HG02970 (cell line): ENCODE data around the gene KMT2C.
"Not testable (repeated sequence)": the region's sequence is repeated elsewhere in the genome, so short reads cannot be mapped to it uniquely, and the experiment has no call there.

Source experiments
- ATAC-seq: cut with Tn5 transposase; IDR thresholded peaks from one replicate; pipeline ENCODE4 v1.9.1; 2021; ENCODE audit warnings: mild to moderate bottlenecking, moderate library complexity, moderate number of reproducible peaks; ENCODE audit not compliant: unreplicated experiment, low FRiP score

KMT2C gene

GRCh38 chr7:152329469-152329868 lies 106.3 kb downstream of the KMT2C start:
- no peak for ATAC-seq

GRCh38 chr7:152328234-152328633 lies 107.6 kb downstream of the KMT2C start:
- ATAC-seq: no peak

- ATAC-seq: no peak
These were observed 120.0 kb downstream of the KMT2C start for GRCh38 chr7:152315845-152316244.

GRCh38 chr7:152313831-152314604 lies 121.8 kb downstream of the KMT2C start:
- ATAC-seq: no peak

- ATAC-seq: no peak
These were observed 122.6 kb downstream of the KMT2C start for GRCh38 chr7:152313217-152313616.

GRCh38 chr7:152312316-152312715 lies 123.5 kb downstream of the KMT2C start:
- ATAC-seq: no peak

GRCh38 chr7:152307902-152308301 lies 127.9 kb downstream of the KMT2C start:
- ATAC-seq: no peak

- not testable (repeated sequence) for ATAC-seq
These were observed 136.2 kb downstream of the KMT2C start for GRCh38 chr7:152299542-152300143.

GRCh38 chr7:152292897-152293296 lies 142.9 kb downstream of the KMT2C start:
- ATAC-seq: no peak

GRCh38 chr7:152286972-152287371 lies 148.8 kb downstream of the KMT2C start:
- not testable (repeated sequence) for ATAC-seq

GRCh38 chr7:152286219-152286618 lies 149.6 kb downstream of the KMT2C start:
- not testable (repeated sequence) for ATAC-seq

- not testable (repeated sequence) for ATAC-seq
These were observed 150.8 kb downstream of the KMT2C start for GRCh38 chr7:152284998-152285397.

GRCh38 chr7:152277687-152278086 lies 158.1 kb downstream of the KMT2C start:
- not testable (repeated sequence) for ATAC-seq

- ATAC-seq: not testable (repeated sequence)
These were observed 165.4 kb downstream of the KMT2C start for GRCh38 chr7:152270427-152270826.

GRCh38 chr7:152266859-152267258 lies 168.9 kb downstream of the KMT2C start:
- not testable (repeated sequence) for ATAC-seq

- ATAC-seq: not testable (repeated sequence)
These were observed 170.9 kb downstream of the KMT2C start for GRCh38 chr7:152264915-152265314.

GRCh38 chr7:152262146-152262545 lies 173.7 kb downstream of the KMT2C start:
- ATAC-seq: not testable (repeated sequence)

- not testable (repeated sequence) for ATAC-seq
These were observed 176.2 kb downstream of the KMT2C start for GRCh38 chr7:152259645-152260044.

GRCh38 chr7:152247851-152248250 lies 188.0 kb downstream of the KMT2C start:
- not testable (repeated sequence) for ATAC-seq

- ATAC-seq: not testable (repeated sequence)
These were observed 190.4 kb downstream of the KMT2C start for GRCh38 chr7:152245417-152245816.

- not testable (repeated sequence) for ATAC-seq
These were observed 192.3 kb downstream of the KMT2C start for GRCh38 chr7:152243464-152243863.

- ATAC-seq: not testable (repeated sequence)
These were observed 194.5 kb downstream of the KMT2C start for GRCh38 chr7:152241301-152241700.
